MM.1S (cell line): ENCODE measurements around the gene GGN.

Experiments used
- DNase-seq: peaks from one replicate; pipeline ENCODE4 v3.0.0-alpha.2; 2015
- H2AFZ ChIP-seq: fragments of 300-600 bp; sonication (generic); 2 replicates; pipeline ENCODE4 v1.6.0; 2016; ENCODE audit warnings: antibody characterized with exemption, low read length
- H3F3A ChIP-seq: fragments of 300-600 bp; sonication (generic); 2 replicates; pipeline ENCODE4 v1.6.1; 2016; ENCODE audit warnings: mild to moderate bottlenecking, antibody characterized with exemption, low read length, moderate library complexity, mixed read lengths; ENCODE audit not compliant: insufficient read depth
- H3K27ac ChIP-seq: fragments of 300-600 bp; sonication (generic); 2 replicates; pipeline ENCODE4 v1.5.1; 2016; ENCODE audit warnings: mild to moderate bottlenecking, low read length
- H3K27me3 ChIP-seq: fragments of 300-600 bp; sonication (generic); replicated peaks from 2 replicates; pipeline ENCODE4 v1.6.0; 2016; ENCODE audit warnings: low read length; ENCODE audit not compliant: insufficient read depth
- H3K36me3 ChIP-seq: fragments of 300-600 bp; sonication (generic); replicated peaks from 2 replicates; pipeline ENCODE4 v1.6.1; 2016; ENCODE audit warnings: mild to moderate bottlenecking, low read length, mixed read lengths; ENCODE audit not compliant: insufficient read depth
- H3K4me1 ChIP-seq: fragments of 300-600 bp; sonication (generic); 2 replicates; pipeline ENCODE4 v1.6.1; 2016; ENCODE audit warnings: low read length, mixed read lengths
- H3K4me2 ChIP-seq: fragments of 300-600 bp; sonication (generic); 2 replicates; pipeline ENCODE4 v1.6.0; 2016; ENCODE audit warnings: low read depth, low read length
- H3K4me3 ChIP-seq: fragments of 300-600 bp; sonication (generic); 2 replicates; pipeline ENCODE4 v1.5.1; 2016; ENCODE audit warnings: low read length, mixed read lengths
- H3K79me2 ChIP-seq: fragments of 300-600 bp; sonication (generic); 2 replicates; pipeline ENCODE4 v1.6.1; 2016; ENCODE audit warnings: mixed run types, low read length, mixed read lengths
- H3K9ac ChIP-seq: fragments of 300-600 bp; sonication (generic); 2 replicates; pipeline ENCODE4 v1.6.1; 2016; ENCODE audit warnings: low read length, mixed read lengths
- H3K9me2 ChIP-seq: fragments of 300-600 bp; sonication (generic); replicated peaks from 2 replicates; pipeline ENCODE4 v1.6.1; 2016; ENCODE audit warnings: mild to moderate bottlenecking, low read length, mixed read lengths; ENCODE audit not compliant: insufficient read depth
- H3K9me3 ChIP-seq: fragments of 300-600 bp; sonication (generic); replicated peaks from 2 replicates; pipeline ENCODE4 v1.6.1; 2016; ENCODE audit warnings: mild to moderate bottlenecking, low read length, mixed read lengths; ENCODE audit not compliant: insufficient read depth
- H4K20me1 ChIP-seq: fragments of 300-600 bp; sonication (generic); 2 replicates; pipeline ENCODE4 v1.6.1; 2016; ENCODE audit warnings: mild to moderate bottlenecking, low read length, moderate library complexity, mixed read lengths; ENCODE audit not compliant: insufficient read depth
- CTCF ChIP-seq: fragments of 300-600 bp; sonication (generic); IDR thresholded peaks from 2 replicates; pipeline ENCODE4 v1.5.1; 2016; ENCODE audit warnings: antibody characterized with exemption, low read length, mixed read lengths
- EZH2 ChIP-seq: fragments of 300-600 bp; sonication (generic); optimal IDR thresholded peaks from 2 replicates; pipeline ENCODE3; 2017; ENCODE audit warnings: low read depth, mild to moderate bottlenecking, antibody characterized with exemption, low read length, mixed read lengths
- EZH2phosphoT487 ChIP-seq: fragments of 300-600 bp; sonication (generic); IDR thresholded peaks from 2 replicates; pipeline ENCODE4 v1.6.1; 2018; ENCODE audit warnings: antibody characterized with exemption, low read length

The GGN gene

DNA sequence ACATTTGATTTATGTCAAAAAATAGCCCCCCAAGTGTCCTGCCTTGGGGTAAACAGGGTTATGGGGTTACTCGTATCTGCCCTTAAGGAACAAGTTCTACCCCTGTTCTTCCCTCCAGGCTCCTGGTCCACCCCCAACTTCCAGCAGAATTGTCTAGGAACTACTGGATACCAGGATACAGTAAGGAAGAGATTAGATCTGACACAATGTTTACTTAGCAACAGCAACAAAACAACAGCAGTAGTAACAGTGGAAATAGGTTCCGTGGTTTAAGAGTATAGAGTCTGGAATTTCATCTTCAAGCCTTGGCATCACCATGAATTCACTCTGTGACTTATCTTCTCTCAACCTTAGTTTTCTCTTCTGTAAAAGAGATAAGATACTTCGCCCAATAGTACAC, 13.3 kb upstream of the GGN start:
- no peaks in the 10 kb centered on the region for H3K36me3 ChIP-seq
- H3K9ac ChIP-seq = no peak overlapping the region
- H3K27me3 ChIP-seq = peaks cover 47% of the 10 kb centered on the region
- no peaks in the 10 kb centered on the region for H3F3A ChIP-seq
- H3K4me3 ChIP-seq = no peak overlapping the region
- H3K4me1 ChIP-seq = no peaks in the 10 kb centered on the region
- no peaks in the 10 kb centered on the region for H3K9me3 ChIP-seq
- H4K20me1 ChIP-seq = no peaks in the 10 kb centered on the region
- no peak overlapping the region for H3K4me2 ChIP-seq
- no peaks in the 10 kb centered on the region for H3K79me2 ChIP-seq
- TF ChIP-seq EZH2phosphoT487 (no peak), CTCF (no peak), EZH2 (no peak)
- no peaks in the 10 kb centered on the region for H3K9me2 ChIP-seq
- DNase-seq = no peak
- H2AFZ ChIP-seq = no peak overlapping the region
- no peak overlapping the region for H3K27ac ChIP-seq

- H4K20me1 ChIP-seq = no peaks in the 10 kb centered on the region
- no peak overlapping the region for H3K9ac ChIP-seq
- H3K9me2 ChIP-seq = no peaks in the 10 kb centered on the region
- H3F3A ChIP-seq = no peaks in the 10 kb centered on the region
- no peak overlapping the region for H3K4me3 ChIP-seq
- peaks cover 53% of the 10 kb centered on the region for H3K27me3 ChIP-seq
- no peaks in the 10 kb centered on the region for H3K36me3 ChIP-seq
- H3K27ac ChIP-seq = no peak overlapping the region
- no peaks in the 10 kb centered on the region for H3K79me2 ChIP-seq
- TF ChIP-seq EZH2 (no peak), CTCF (no peak), EZH2phosphoT487 (no peak)
- no peak overlapping the region for H2AFZ ChIP-seq
- no peak for DNase-seq
- H3K4me2 ChIP-seq = no peak overlapping the region
- no peaks in the 10 kb centered on the region for H3K9me3 ChIP-seq
- no peaks in the 10 kb centered on the region for H3K4me1 ChIP-seq
These were observed 12.5 kb upstream of the GGN start for GRCh38 chr19:38400361-38400760.

DNA sequence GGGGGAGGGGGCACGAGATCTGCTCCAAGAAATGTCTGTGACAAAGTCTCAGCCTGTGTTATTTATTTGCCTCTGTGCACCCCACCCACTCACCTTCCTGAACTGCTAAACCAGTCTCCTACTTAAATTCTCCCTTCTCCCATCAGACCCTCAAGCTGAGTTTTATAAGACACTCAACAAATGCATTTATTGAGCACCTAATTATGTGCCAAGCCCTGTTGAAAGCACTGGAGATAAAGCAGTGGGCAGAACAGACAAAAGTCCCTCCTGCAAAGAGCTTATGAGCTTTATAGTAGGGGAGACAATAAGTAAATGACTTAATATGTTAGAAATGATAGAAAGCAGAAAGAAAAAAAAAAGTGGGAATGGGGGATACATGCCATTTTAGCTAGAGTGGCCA, 11.7 kb upstream of the GGN start:
- Histone ChIP-seq H4K20me1 (no peaks in the 10 kb centered on the region), H3K27me3 (peaks cover 61% of the 10 kb centered on the region), H3K4me3 (no peak overlapping the region), H3F3A (no peaks in the 10 kb centered on the region), H3K9ac (no peak overlapping the region), H3K9me3 (no peaks in the 10 kb centered on the region), H2AFZ (no peak overlapping the region), H3K36me3 (no peaks in the 10 kb centered on the region), H3K4me1 (no peaks in the 10 kb centered on the region), H3K27ac (no peak overlapping the region), H3K4me2 (no peak overlapping the region), H3K9me2 (no peaks in the 10 kb centered on the region), H3K79me2 (no peaks in the 10 kb centered on the region)
- no peak for TF ChIP-seq EZH2phosphoT487
- no peak for TF ChIP-seq CTCF
- TF ChIP-seq EZH2 = no peak
- no peak for DNase-seq
